ENCODE measurements around the gene GLCE.

- no peak for TF ChIP-seq CTCF (IDR thresholded peaks at IDR 0.05)
- TF ChIP-seq POLR2A (IDR thresholded peaks at IDR 0.05): no peak
Measured at GRCh38 chr15:69194025-69194827, 33.8 kb downstream of the GLCE start.

All from esophagus squamous epithelium (tissue), 4 donors.